Measurements from ENCODE around the gene KLHL7.

GRCh38 chr7:23214423-23214822 is 108.8 kb downstream of the KLHL7 start:
- TF ChIP-seq CTCF (conservative IDR thresholded peaks at IDR 0.05) (no peak), EZH2 (IDR thresholded peaks at IDR 0.05; ENCODE audit: low read depth) (no peak)
